Activated CD8-positive, alpha-beta memory T cell treated with anti-CD3 and anti-CD28 coated beads for 48 hours (primary cell): ENCODE results near the gene FGF16.
"Not testable (repeated sequence)": the region's sequence is repeated elsewhere in the genome, so short reads cannot be mapped to it uniquely, and the experiment has no call there.

Source experiments
- DNase-seq, 3 experiments: peaks; one replicate each; pipeline ENCODE4 v3.0.0-alpha.2; 2020; ENCODE audit warnings: low read depth in 2 of 3, low spot score in 2 of 3

FGF16 gene

GRCh38 chrX:77446908-77447652, at the start of gene FGF16:
Gene FGF16 (plus strand): TSS chrX:77447389. CDS start chrX:77447675, 286 bp downstream.
- DNase-seq = no peak

GRCh38 chrX:77398330-77398954, 48.7 kb upstream of the FGF16 start:
- no peak for DNase-seq

- DNase-seq = no peak
Observed at GRCh38 chrX:77404419-77404818, 42.8 kb upstream of the FGF16 start.

- not testable (repeated sequence) for DNase-seq
Observed at GRCh38 chrX:77407821-77408220, 39.4 kb upstream of the FGF16 start.

GRCh38 chrX:77412631-77413030, 34.6 kb upstream of the FGF16 start:
- DNase-seq = no peak

- DNase-seq = no peak
Observed at GRCh38 chrX:77415161-77415560, 32.0 kb upstream of the FGF16 start.

GRCh38 chrX:77415882-77416281, 31.3 kb upstream of the FGF16 start:
- DNase-seq = no peak

- DNase-seq = no peak
Observed at GRCh38 chrX:77422891-77423648, 24.1 kb upstream of the FGF16 start.

- no peak for DNase-seq
Observed at GRCh38 chrX:77426811-77427210, 20.4 kb upstream of the FGF16 start.

GRCh38 chrX:77427611-77428010, 19.6 kb upstream of the FGF16 start:
- no peak for DNase-seq

GRCh38 chrX:77428551-77428950, 18.6 kb upstream of the FGF16 start:
- DNase-seq = no peak

GRCh38 chrX:77431227-77431626, 16.0 kb upstream of the FGF16 start:
- DNase-seq = no peak

GRCh38 chrX:77433001-77433400, 14.2 kb upstream of the FGF16 start:
- no peak for DNase-seq

GRCh38 chrX:77434962-77435361, 12.2 kb upstream of the FGF16 start:
- no peak for DNase-seq

GRCh38 chrX:77436271-77436670, 10.9 kb upstream of the FGF16 start:
- no peak for DNase-seq

GRCh38 chrX:77436682-77437081, 10.5 kb upstream of the FGF16 start:
- DNase-seq = no peak

- no peak for DNase-seq
Observed at GRCh38 chrX:77440330-77440729, 6.9 kb upstream of the FGF16 start.

GRCh38 chrX:77441033-77441432, 6.2 kb upstream of the FGF16 start:
- no peak for DNase-seq

- no peak for DNase-seq
Observed at GRCh38 chrX:77441479-77441878, 5.7 kb upstream of the FGF16 start.

- no peak for DNase-seq
Observed at GRCh38 chrX:77442728-77443127, 4.5 kb upstream of the FGF16 start.

GRCh38 chrX:77444075-77444474, 3.1 kb upstream of the FGF16 start:
- DNase-seq = no peak

GRCh38 chrX:77444545-77444944, 2.6 kb upstream of the FGF16 start:
- DNase-seq = no peak
